Measurements from ENCODE around the gene MRPL14.

Gene MRPL14

DNA sequence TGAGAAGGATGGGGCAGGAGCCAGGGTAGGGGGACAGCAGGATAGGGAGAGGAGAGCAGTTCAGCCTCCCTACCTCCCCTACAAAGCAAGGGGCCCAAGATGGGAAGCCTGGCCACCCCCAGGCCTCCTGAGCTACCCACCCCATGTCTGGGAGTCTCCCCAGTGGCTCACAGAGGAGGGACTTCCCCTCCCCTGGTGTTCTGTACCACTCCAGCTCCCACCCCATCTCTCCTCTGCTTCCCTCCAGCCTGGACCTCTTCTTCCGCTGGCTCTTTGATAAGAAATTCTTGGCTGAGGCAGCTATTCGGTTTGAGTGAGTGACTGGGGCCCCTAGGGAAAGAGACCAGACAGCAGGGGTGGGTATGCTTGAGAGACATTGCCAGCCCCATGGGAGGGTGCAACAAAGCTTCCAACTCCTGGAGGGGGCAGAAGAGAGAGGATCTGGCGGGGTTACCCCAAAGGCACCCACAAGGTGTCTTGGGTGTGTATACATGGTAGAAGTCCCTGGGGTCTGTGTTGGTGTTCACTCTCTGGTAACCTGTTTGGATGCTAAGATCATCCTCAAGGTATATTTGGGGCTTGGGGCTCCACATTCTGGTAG is 23.2 kb upstream of the MRPL14 start:
- Histone ChIP-seq H3K36me3 (ENCODE audit: control insufficient read depth, low read length) (no peaks in the 10 kb centered on the region), H3K27ac (ENCODE audit: low read depth, low read length) (no peak overlapping the region), H3K27me3 (ENCODE audit: control insufficient read depth, low read length) (no peaks in the 10 kb centered on the region), H3K4me3 (ENCODE audit: low read length) (no peak overlapping the region), H3F3A (ENCODE audit: control insufficient read depth, insufficient read depth) (no peaks in the 10 kb centered on the region), H4K20me1 (ENCODE audit: control insufficient read depth, insufficient read depth, low read depth, low read length) (no peaks in the 10 kb centered on the region), H3K79me2 (ENCODE audit: control insufficient read depth, low read length) (no peaks in the 10 kb centered on the region), H3K9me3 (ENCODE audit: control insufficient read depth, insufficient read depth, low read length) (no peaks in the 10 kb centered on the region), H3K4me1 (ENCODE audit: control insufficient read depth, low read length) (peaks cover 4% of the 10 kb centered on the region), H3K4me2 (ENCODE audit: low read length) (no peak overlapping the region), H3K9me2 (replicated peaks; ENCODE audit: control insufficient read depth, low read length) (no peaks in the 10 kb centered on the region)
- no peak for TF ChIP-seq EZH2phosphoT487 (IDR thresholded peaks at IDR 0.05; ENCODE audit: borderline replicate concordance, low read length)
- TF ChIP-seq, protein P1, sequence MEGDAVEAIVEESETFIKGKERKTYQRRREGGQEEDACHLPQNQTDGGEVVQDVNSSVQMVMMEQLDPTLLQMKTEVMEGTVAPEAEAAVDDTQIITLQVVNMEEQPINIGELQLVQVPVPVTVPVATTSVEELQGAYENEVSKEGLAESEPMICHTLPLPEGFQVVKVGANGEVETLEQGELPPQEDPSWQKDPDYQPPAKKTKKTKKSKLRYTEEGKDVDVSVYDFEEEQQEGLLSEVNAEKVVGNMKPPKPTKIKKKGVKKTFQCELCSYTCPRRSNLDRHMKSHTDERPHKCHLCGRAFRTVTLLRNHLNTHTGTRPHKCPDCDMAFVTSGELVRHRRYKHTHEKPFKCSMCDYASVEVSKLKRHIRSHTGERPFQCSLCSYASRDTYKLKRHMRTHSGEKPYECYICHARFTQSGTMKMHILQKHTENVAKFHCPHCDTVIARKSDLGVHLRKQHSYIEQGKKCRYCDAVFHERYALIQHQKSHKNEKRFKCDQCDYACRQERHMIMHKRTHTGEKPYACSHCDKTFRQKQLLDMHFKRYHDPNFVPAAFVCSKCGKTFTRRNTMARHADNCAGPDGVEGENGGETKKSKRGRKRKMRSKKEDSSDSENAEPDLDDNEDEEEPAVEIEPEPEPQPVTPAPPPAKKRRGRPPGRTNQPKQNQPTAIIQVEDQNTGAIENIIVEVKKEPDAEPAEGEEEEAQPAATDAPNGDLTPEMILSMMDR (IDR thresholded peaks at IDR 0.05; ENCODE audit: low read depth, low read length, poor library complexity, severe bottlenecking), result no peak

DNA sequence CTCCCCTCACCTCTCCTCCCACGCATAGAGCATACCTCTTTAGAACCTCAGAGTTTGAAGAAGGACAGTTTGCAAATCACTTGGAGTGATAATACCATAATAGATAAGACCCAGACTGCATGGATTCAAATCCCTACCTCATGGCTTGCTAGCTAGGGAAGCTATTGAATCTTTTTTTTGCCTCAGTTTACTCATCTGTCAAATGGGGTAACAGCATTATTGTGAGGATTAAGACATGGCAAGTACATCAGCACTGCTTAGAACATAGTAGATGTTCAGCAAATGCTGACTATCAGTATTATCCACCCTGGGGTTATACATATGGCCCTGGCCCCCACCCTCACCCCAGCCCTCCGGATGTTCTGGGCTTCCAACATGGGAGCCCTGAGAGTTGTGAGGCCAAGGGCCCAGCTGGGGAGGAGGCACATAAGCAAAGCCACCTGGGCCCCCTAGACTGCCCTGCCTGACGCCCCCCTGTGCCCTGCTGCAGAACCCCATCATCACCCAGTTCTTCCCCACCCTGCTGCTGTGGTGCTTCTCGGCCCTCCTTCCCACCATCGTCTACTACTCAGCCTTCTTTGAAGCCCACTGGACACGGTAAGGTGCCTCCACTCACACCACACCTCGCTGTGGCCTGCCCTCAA is 22.2 kb upstream of the MRPL14 start:
- no peaks in the 10 kb centered on the region for H3K27me3 ChIP-seq (ENCODE audit: control insufficient read depth, low read length)
- no peaks in the 10 kb centered on the region for H4K20me1 ChIP-seq (ENCODE audit: control insufficient read depth, insufficient read depth, low read depth, low read length)
- no peaks in the 10 kb centered on the region for H3K36me3 ChIP-seq (ENCODE audit: control insufficient read depth, low read length)
- no peaks in the 10 kb centered on the region for H3K9me2 ChIP-seq (replicated peaks; ENCODE audit: control insufficient read depth, low read length)
- no peak for TF ChIP-seq EZH2phosphoT487 (IDR thresholded peaks at IDR 0.05; ENCODE audit: borderline replicate concordance, low read length)
- TF ChIP-seq, protein P1 (IDR thresholded peaks at IDR 0.05; ENCODE audit: low read depth, low read length, poor library complexity, severe bottlenecking), result no peak
- H3K4me3 ChIP-seq (ENCODE audit: low read length), result no peak overlapping the region
- no peak overlapping the region for H3K27ac ChIP-seq (ENCODE audit: low read depth, low read length)
- no peaks in the 10 kb centered on the region for H3K9me3 ChIP-seq (ENCODE audit: control insufficient read depth, insufficient read depth, low read length)
- H3K4me2 ChIP-seq (ENCODE audit: low read length), result no peak overlapping the region
- H3K79me2 ChIP-seq (ENCODE audit: control insufficient read depth, low read length), result no peaks in the 10 kb centered on the region
- peaks cover 4% of the 10 kb centered on the region for H3K4me1 ChIP-seq (ENCODE audit: control insufficient read depth, low read length)
- H3F3A ChIP-seq (ENCODE audit: control insufficient read depth, insufficient read depth), result no peaks in the 10 kb centered on the region

DNA sequence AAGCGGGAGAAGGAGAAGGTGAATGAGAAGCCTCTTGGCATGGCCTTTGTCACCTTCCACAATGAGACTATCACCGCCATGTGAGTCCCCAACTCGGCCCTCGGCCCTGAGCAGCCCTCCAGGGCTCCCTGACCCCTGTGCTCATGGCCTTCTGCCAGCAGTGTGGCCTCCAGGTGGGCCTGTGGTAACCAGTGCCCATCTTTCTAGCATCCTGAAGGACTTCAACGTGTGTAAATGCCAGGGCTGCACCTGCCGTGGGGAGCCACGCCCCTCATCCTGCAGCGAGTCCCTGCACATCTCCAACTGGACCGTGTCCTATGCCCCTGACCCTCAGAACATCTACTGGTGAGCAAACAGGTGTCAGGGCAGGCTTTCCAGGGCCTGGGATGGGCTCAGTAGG is 21.1 kb upstream of the MRPL14 start:
- Histone ChIP-seq H3K79me2 (ENCODE audit: control insufficient read depth, low read length) (no peaks in the 10 kb centered on the region), H3K9me2 (replicated peaks; ENCODE audit: control insufficient read depth, low read length) (no peaks in the 10 kb centered on the region), H3K36me3 (ENCODE audit: control insufficient read depth, low read length) (no peaks in the 10 kb centered on the region), H3K9me3 (ENCODE audit: control insufficient read depth, insufficient read depth, low read length) (no peaks in the 10 kb centered on the region), H3K4me3 (ENCODE audit: low read length) (no peak overlapping the region), H3K4me1 (ENCODE audit: control insufficient read depth, low read length) (peaks cover 4% of the 10 kb centered on the region), H3F3A (ENCODE audit: control insufficient read depth, insufficient read depth) (no peaks in the 10 kb centered on the region), H3K27me3 (ENCODE audit: control insufficient read depth, low read length) (no peaks in the 10 kb centered on the region), H4K20me1 (ENCODE audit: control insufficient read depth, insufficient read depth, low read depth, low read length) (no peaks in the 10 kb centered on the region), H3K27ac (ENCODE audit: low read depth, low read length) (no peak overlapping the region), H3K4me2 (ENCODE audit: low read length) (no peak overlapping the region)
- TF ChIP-seq EZH2phosphoT487 (IDR thresholded peaks at IDR 0.05; ENCODE audit: borderline replicate concordance, low read length), result no peak
- TF ChIP-seq, protein P1 (IDR thresholded peaks at IDR 0.05; ENCODE audit: low read depth, low read length, poor library complexity, severe bottlenecking), result no peak
